Choroid plexus epithelial cell (primary cell): ENCODE measurements around the gene PCGF3.

Experiments
- DNase-seq: peaks from one replicate; pipeline ENCODE4 v3.0.0-alpha.2; 2010; ENCODE audit warnings: low read depth
- H3K4me3 ChIP-seq: 2 replicates; pipeline ENCODE4 v1.5.1; 2011; ENCODE audit warnings: low read depth, mild to moderate bottlenecking, control low read depth, low read length, moderate library complexity
- TF ChIP-seq, protein P1 (sequence below): conservative IDR thresholded peaks from 2 replicates; pipeline ENCODE4 v1.5.1; 2011; ENCODE audit warnings: low read depth, mild to moderate bottlenecking, control low read depth, inconsistent platforms, low read length, moderate library complexity

PCGF3 gene

GRCh38 chr4:742742-743311, 37.2 kb downstream of the PCGF3 start:
- DNase-seq, result peak; percentile 73
- no peak overlapping the region for H3K4me3 ChIP-seq
- TF ChIP-seq, protein P1, sequence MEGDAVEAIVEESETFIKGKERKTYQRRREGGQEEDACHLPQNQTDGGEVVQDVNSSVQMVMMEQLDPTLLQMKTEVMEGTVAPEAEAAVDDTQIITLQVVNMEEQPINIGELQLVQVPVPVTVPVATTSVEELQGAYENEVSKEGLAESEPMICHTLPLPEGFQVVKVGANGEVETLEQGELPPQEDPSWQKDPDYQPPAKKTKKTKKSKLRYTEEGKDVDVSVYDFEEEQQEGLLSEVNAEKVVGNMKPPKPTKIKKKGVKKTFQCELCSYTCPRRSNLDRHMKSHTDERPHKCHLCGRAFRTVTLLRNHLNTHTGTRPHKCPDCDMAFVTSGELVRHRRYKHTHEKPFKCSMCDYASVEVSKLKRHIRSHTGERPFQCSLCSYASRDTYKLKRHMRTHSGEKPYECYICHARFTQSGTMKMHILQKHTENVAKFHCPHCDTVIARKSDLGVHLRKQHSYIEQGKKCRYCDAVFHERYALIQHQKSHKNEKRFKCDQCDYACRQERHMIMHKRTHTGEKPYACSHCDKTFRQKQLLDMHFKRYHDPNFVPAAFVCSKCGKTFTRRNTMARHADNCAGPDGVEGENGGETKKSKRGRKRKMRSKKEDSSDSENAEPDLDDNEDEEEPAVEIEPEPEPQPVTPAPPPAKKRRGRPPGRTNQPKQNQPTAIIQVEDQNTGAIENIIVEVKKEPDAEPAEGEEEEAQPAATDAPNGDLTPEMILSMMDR, result peak; percentile 89

DNA sequence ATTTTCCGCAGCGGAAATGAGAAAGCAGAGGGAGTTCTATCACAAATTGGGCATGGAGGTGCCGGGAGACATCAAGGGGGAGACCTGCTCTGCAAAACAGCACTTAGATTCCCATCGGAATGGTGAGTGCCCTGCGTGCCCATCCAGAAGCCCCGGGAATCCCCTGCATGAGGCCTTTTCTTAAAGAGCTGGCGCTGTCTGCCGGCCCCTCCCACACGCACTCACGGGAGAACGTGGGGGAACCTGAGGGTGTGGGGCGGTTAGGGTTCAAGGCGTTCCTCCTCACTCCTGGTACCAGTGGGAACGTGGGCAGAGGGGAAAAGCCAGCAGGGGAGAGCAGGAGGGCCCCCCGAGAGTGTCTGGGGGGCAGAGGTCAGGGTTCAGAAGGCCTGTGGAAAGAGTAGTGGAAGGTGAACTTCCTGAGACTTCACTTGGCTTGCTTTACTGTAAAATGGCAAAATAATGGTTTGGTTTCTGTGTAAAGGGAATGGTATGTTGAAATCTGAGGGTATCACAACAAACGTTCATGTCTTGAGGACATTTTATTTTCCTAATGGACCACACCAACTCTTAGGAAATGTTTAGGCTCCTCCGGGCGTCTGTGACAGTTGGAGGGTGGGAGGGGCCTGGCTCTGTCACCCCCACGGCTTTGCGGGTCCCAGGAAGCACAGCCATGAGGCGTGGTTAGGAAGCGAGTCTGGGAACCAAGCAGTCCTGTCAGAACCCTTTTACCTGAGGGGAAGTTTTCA, 38.0 kb downstream of the PCGF3 start:
- TF ChIP-seq, protein P1, result no peak
- DNase-seq, result peak; percentile 53

GRCh38 chr4:744212-744841, 38.7 kb downstream of the PCGF3 start:
- H3K4me3 ChIP-seq, result no peak overlapping the region
- DNase-seq, result no peak
- TF ChIP-seq, protein P1, result no peak

More for the DNA sequence above, 38.0 kb downstream of the PCGF3 start:
- H3K4me3 ChIP-seq, result no peak overlapping the region

DNA sequence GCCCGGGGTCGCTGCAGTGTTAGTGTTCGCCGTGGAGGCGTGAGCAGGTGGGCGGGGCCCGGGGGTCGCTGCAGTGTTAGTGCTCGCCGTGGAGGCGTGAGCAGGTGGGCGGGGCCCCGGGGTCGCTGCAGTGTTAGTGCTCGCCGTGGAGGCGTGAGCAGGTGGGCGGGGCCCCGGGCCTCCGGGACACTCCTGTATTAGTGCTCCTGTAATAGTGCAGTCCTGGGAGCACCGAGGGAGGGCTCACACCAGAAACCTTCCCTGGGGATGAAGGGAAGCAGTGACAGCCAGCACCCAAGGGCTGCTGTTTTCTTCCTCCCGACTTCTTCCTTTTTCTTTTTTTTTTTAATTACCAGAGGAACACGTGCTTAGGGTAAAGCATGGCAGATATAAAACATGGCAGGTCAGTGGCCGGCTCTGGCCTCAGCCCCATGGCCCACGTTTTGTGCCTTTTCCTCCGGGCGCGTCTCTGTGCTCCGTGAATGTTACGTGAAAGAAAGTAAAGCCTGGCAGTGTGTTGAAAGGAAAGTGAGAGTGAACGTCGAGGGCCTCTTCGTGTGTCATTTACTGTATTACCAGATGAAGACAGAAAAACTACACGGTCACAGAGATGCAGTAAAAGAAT, 42.0 kb downstream of the PCGF3 start:
- TF ChIP-seq, protein P1, result no peak
- DNase-seq, result no peak

GRCh38 chr4:748461-748860, 42.8 kb downstream of the PCGF3 start:
- TF ChIP-seq, protein P1, result no peak
- no peak overlapping the region for H3K4me3 ChIP-seq
- no peak for DNase-seq

More for the DNA sequence above, 42.0 kb downstream of the PCGF3 start:
- no peak overlapping the region for H3K4me3 ChIP-seq

- DNase-seq, result peak; percentile 83
- H3K4me3 ChIP-seq, result no peak overlapping the region
- TF ChIP-seq, protein P1, result no peak
Measured at GRCh38 chr4:749698-750666, 44.4 kb downstream of the PCGF3 start.
